HCT116 (cell line): ENCODE data around the gene PRPF18. TPM values are rescaled to one million over a fixed set of nuclear protein-coding genes. Genes with fewer than 3 reads are reported as not detected.

Source experiments
- ATAC-seq: fragments of 200-7000 bp; cut with Tn5 transposase; 2 replicates; pipeline ENCODE4 v1.9.1; 2020; ENCODE audit warnings: mild to moderate bottlenecking, moderate library complexity
- BruUV-seq: library from RNA; stranded (reverse); fragments of 400-500 nt; replicated peaks from 2 replicates; lab custom pipeline; 2021; lab: Mats Ljungman, UMichigan
- CTCF ChIA-PET: fragments of 300-600 bp; sonication (Branson Sonifier 250); formaldehyde crosslinking; loops from one replicate; lab custom pipeline; 2021; ENCODE audit warnings: antibody characterized with exemption; lab: Charles Lee
- POLR2A ChIA-PET: fragments of 300-600, 350-600 bp; sonication (Branson Sonifier 250); formaldehyde crosslinking; loops from one replicate; lab custom pipeline; 2021; ENCODE audit warnings: antibody characterized with exemption; lab: Charles Lee
- RAD21 ChIA-PET, 2 experiments: fragments of 300-600 bp; sonication (Branson Sonifier 250); formaldehyde crosslinking; loops; one replicate each; lab custom pipeline; 2023; ENCODE audit warnings: low total read pairs in 2 of 2; ENCODE audit not compliant: uncharacterized antibody in 2 of 2, unreplicated experiment in 2 of 2, low non-redundant PET in 1 of 2; lab: Charles Lee
- DNase-seq: peaks from one replicate; pipeline ENCODE4 v3.0.0-alpha.2; 2010; ENCODE audit warnings: low read depth, low spot score
- H2AFZ ChIP-seq: fragments of 200-600 bp; shearing (Covaris generic), sonication (generic); 2 replicates; pipeline ENCODE4 v1.6.1; 2017; ENCODE audit warnings: low read depth, mixed run types, mixed read lengths, antibody characterized with exemption, low read length; ENCODE audit not compliant: poor library complexity, severe bottlenecking
- H3K27ac ChIP-seq: 2 replicates; pipeline ENCODE4 v1.5.1; 2012; ENCODE audit warnings: low read depth, low read length
- H3K27me3 ChIP-seq: fragments of 200-600 bp; sonication (generic); 2 replicates; pipeline ENCODE4 v1.6.1; 2016; ENCODE audit warnings: mixed run types, low read length, mixed read lengths; ENCODE audit not compliant: insufficient read depth
- H3K36me3 ChIP-seq, 2 experiments: fragments of 200-500 bp in 1 of 2; fragments of 200-600 bp in 1 of 2; sonication (Bioruptor generic) in 1 of 2; sonication (generic) in 1 of 2; 2 replicates each; pipeline versions ENCODE4 v1.5.1 to v1.6.1; 2014 to 2016; ENCODE audit warnings: low read length in 2 of 2, inconsistent platforms in 1 of 2, mixed read lengths in 1 of 2, mixed run types in 1 of 2; ENCODE audit not compliant: insufficient read depth in 2 of 2, control insufficient read depth in 1 of 2
- H3K4me1 ChIP-seq, 2 experiments: fragments of 200-600 bp in 1 of 2; sonication (generic) in 1 of 2; 2 replicates each; pipeline versions ENCODE4 v1.5.1 to v1.6.1; 2012 to 2017; ENCODE audit warnings: low read length in 2 of 2, inconsistent platforms in 1 of 2, mild to moderate bottlenecking in 1 of 2, mixed read lengths in 1 of 2, mixed run types in 1 of 2, moderate library complexity in 1 of 2; ENCODE audit not compliant: insufficient read depth in 2 of 2, control insufficient read depth in 1 of 2
- H3K4me2 ChIP-seq: fragments of 200-600 bp; sonication (generic); 2 replicates; pipeline ENCODE4 v1.6.1; 2017; ENCODE audit warnings: mixed run types, low read length, mixed read lengths
- H3K4me3 ChIP-seq, 2 experiments: fragments of 200-600 bp in 1 of 2; sonication (generic) in 1 of 2; replicated peaks in 1 of 2; 2 replicates each; pipeline ENCODE4 v1.5.1; 2011 to 2016; ENCODE audit warnings: low read length in 2 of 2, control low read depth in 1 of 2, low read depth in 1 of 2, mild to moderate bottlenecking in 1 of 2, mixed read lengths in 1 of 2, mixed run types in 1 of 2
- H3K79me2 ChIP-seq: fragments of 200-600 bp; sonication (generic); 2 replicates; pipeline ENCODE4 v1.6.1; 2017; ENCODE audit warnings: mild to moderate bottlenecking, mixed run types, low read length, moderate library complexity, mixed read lengths; ENCODE audit not compliant: insufficient read depth
- H3K9ac ChIP-seq: fragments of 200-600 bp; sonication (generic); 2 replicates; pipeline ENCODE4 v1.6.1; 2016; ENCODE audit warnings: low read length, mixed read lengths
- H3K9me2 ChIP-seq: fragments of 200-600 bp; sonication (generic), shearing (Covaris generic); 2 replicates; pipeline ENCODE4 v1.6.1; 2017; ENCODE audit warnings: mixed run types, mild to moderate bottlenecking, moderate library complexity; ENCODE audit not compliant: insufficient read depth
- H3K9me3 ChIP-seq, 2 experiments: fragments of 200-500 bp in 1 of 2; fragments of 200-600 bp in 1 of 2; sonication (Bioruptor generic) in 1 of 2; sonication (generic) in 1 of 2; 2 replicates each; pipeline ENCODE4 v1.6.1; 2014 to 2017; ENCODE audit warnings: low read length in 2 of 2, mixed read lengths in 2 of 2, inconsistent platforms in 1 of 2, low read depth in 1 of 2, mild to moderate bottlenecking in 1 of 2, mixed run types in 1 of 2, moderate library complexity in 1 of 2; ENCODE audit not compliant: control insufficient read depth in 1 of 2, insufficient read depth in 1 of 2
- H4K20me1 ChIP-seq: fragments of 200-600 bp; sonication (generic), shearing (Covaris generic); 2 replicates; pipeline ENCODE4 v1.6.1; 2017; ENCODE audit warnings: mixed run types, mild to moderate bottlenecking, moderate library complexity; ENCODE audit not compliant: insufficient read depth
- ATF3 ChIP-seq: IDR thresholded peaks from 2 replicates; pipeline ENCODE4 v1.6.1; 2012
- CBX3 ChIP-seq: IDR thresholded peaks from 2 replicates; pipeline ENCODE4 v1.6.1; 2012; ENCODE audit warnings: low read depth
- CEBPB ChIP-seq: IDR thresholded peaks from 2 replicates; pipeline ENCODE4 v1.6.1; 2012; ENCODE audit warnings: low read depth
- EGR1 ChIP-seq: IDR thresholded peaks from 2 replicates; pipeline ENCODE4 v1.6.1; 2012; ENCODE audit warnings: low read depth
- ELF1 ChIP-seq: IDR thresholded peaks from 2 replicates; pipeline ENCODE4 v1.6.1; 2012; ENCODE audit warnings: low read depth, borderline replicate concordance
- EZH2 ChIP-seq: fragments of 200-600 bp; sonication (generic); IDR thresholded peaks from 2 replicates; pipeline ENCODE4 v1.6.1; 2017; ENCODE audit warnings: antibody characterized with exemption, mixed run types
- EZH2phosphoT487 ChIP-seq: fragments of 200-600 bp; IDR thresholded peaks from 2 replicates; pipeline ENCODE4 v1.6.1; 2018; ENCODE audit warnings: antibody characterized with exemption, borderline replicate concordance
- FOSL1 ChIP-seq: IDR thresholded peaks from 2 replicates; pipeline ENCODE4 v1.6.1; 2012; ENCODE audit warnings: low read depth
- JUND ChIP-seq: IDR thresholded peaks from 2 replicates; pipeline ENCODE4 v1.6.1; 2012
- MAX ChIP-seq: IDR thresholded peaks from 2 replicates; pipeline ENCODE4 v1.6.1; 2012
- POLR2A ChIP-seq: IDR thresholded peaks from 2 replicates; pipeline ENCODE4 v1.7.0; 2011; ENCODE audit warnings: borderline replicate concordance; ENCODE audit not compliant: insufficient read depth, insufficient read length; ENCODE audit errors: extremely low read depth
- POLR2AphosphoS5 ChIP-seq: IDR thresholded peaks from 2 replicates; pipeline ENCODE4 v1.6.1; 2011; ENCODE audit warnings: mild to moderate bottlenecking, low read depth, low read length, moderate library complexity
- SIN3A ChIP-seq: IDR thresholded peaks from 2 replicates; pipeline ENCODE4 v1.6.1; 2012; ENCODE audit warnings: low read depth
- SP1 ChIP-seq: IDR thresholded peaks from 2 replicates; pipeline ENCODE4 v1.6.1; 2012; ENCODE audit warnings: low read depth
- TCF7L2 ChIP-seq: IDR thresholded peaks from 2 replicates; pipeline ENCODE4 v1.7.0; 2011; ENCODE audit warnings: borderline replicate concordance, inconsistent platforms; ENCODE audit not compliant: insufficient read depth, insufficient read length; ENCODE audit errors: extremely low read depth
- ZBTB33 ChIP-seq: IDR thresholded peaks from 2 replicates; pipeline ENCODE4 v1.6.1; 2011; ENCODE audit warnings: mild to moderate bottlenecking, low read length, moderate library complexity; ENCODE audit not compliant: insufficient replicate concordance; ENCODE audit errors: extremely low read depth
- ZFX ChIP-seq: fragments of 450-650 bp; IDR thresholded peaks from 2 replicates; pipeline ENCODE4 v1.6.1; 2017
- ZNF274 ChIP-seq: fragments of 200-500 bp; sonication (Bioruptor generic); IDR thresholded peaks from 2 replicates; pipeline ENCODE4 v1.6.1; 2014; ENCODE audit warnings: mild to moderate bottlenecking, low read depth, low read length, inconsistent platforms
- intact Hi-C: fragments of 100-400 bp; cut with micrococcal nuclease; formaldehyde crosslinking; loops from 2 replicates; pipeline ENCODE4 v1.10.0; 2022
- total RNA-seq: library from RNA; stranded (reverse); gene quantifications from one replicate; pipeline ENCODE4 v1.2.1, GENCODE V29; 2021; ENCODE audit not compliant: unreplicated experiment
- TF ChIP-seq, protein P1 (sequence below): IDR thresholded peaks from 2 replicates; pipeline ENCODE4 v1.6.1; 2012; ENCODE audit warnings: low read depth

Gene PRPF18
- total RNA-seq, 1 experiment from 2014 or later = 16.2 TPM

GRCh38 chr10:13627459-13628310 is 40.9 kb downstream of the PRPF18 start (continued):
- TF ChIP-seq SP1 = no peak
- TF ChIP-seq ELF1 = no peak
- no peak for TF ChIP-seq ATF3
- no peak for TF ChIP-seq EZH2
- TF ChIP-seq FOSL1 = no peak
- TF ChIP-seq ZBTB33 = no peak
- no peak for TF ChIP-seq CBX3
- TF ChIP-seq, all 23 proteins: peak for 0

DNA sequence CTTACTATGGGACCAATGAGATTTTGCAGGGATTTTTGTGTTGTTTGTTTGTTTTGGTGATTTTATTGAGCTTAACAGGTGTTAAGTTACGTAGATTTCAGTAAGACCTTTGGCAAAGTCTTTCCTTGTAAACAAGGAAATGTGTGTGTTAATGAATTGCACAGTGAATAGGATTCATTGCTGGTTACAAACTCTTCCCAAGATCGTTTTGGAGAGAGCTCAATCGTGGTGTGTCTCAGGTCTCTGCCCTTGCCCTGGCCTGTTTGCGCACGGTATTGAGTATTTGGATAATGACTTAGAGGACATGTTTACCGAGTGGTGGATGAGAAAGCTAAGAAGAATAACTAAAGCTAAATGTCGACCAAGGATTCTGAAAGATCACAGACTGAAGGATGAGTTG is 41.9 kb downstream of the PRPF18 start:
- Histone ChIP-seq H3K4me3 (no peak overlapping the region), H3K79me2 (no peaks in the 10 kb centered on the region), H3K27me3 (no peaks in the 10 kb centered on the region), H2AFZ (no peak overlapping the region), H3K4me2 (no peak overlapping the region), H3K9me2 (no peaks in the 10 kb centered on the region)
- DNase-seq = no peak
- CTCF ChIA-PET = no interaction called here
- BruUV-seq = no TSS peak
- ATAC-seq = no peak
- TF ChIP-seq EGR1 (no peak), ZFX (no peak), CBX3 (no peak), JUND (no peak), FOSL1 (no peak), POLR2A (no peak), SIN3A (no peak), TCF7L2 (no peak), EZH2phosphoT487 (no peak), SP1 (no peak), EZH2 (no peak), ZNF274 (no peak), POLR2AphosphoS5 (no peak), MAX (no peak), CEBPB (no peak), ATF3 (no peak)
- TF ChIP-seq, protein P1, sequence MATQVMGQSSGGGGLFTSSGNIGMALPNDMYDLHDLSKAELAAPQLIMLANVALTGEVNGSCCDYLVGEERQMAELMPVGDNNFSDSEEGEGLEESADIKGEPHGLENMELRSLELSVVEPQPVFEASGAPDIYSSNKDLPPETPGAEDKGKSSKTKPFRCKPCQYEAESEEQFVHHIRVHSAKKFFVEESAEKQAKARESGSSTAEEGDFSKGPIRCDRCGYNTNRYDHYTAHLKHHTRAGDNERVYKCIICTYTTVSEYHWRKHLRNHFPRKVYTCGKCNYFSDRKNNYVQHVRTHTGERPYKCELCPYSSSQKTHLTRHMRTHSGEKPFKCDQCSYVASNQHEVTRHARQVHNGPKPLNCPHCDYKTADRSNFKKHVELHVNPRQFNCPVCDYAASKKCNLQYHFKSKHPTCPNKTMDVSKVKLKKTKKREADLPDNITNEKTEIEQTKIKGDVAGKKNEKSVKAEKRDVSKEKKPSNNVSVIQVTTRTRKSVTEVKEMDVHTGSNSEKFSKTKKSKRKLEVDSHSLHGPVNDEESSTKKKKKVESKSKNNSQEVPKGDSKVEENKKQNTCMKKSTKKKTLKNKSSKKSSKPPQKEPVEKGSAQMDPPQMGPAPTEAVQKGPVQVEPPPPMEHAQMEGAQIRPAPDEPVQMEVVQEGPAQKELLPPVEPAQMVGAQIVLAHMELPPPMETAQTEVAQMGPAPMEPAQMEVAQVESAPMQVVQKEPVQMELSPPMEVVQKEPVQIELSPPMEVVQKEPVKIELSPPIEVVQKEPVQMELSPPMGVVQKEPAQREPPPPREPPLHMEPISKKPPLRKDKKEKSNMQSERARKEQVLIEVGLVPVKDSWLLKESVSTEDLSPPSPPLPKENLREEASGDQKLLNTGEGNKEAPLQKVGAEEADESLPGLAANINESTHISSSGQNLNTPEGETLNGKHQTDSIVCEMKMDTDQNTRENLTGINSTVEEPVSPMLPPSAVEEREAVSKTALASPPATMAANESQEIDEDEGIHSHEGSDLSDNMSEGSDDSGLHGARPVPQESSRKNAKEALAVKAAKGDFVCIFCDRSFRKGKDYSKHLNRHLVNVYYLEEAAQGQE = no peak
- TF ChIP-seq, all 23 proteins: peak for 0
- ChIA-PET POLR2A (no interaction called here), RAD21 (no interaction called here)
- H4K20me1 ChIP-seq = no peaks in the 10 kb centered on the region; the same call in 1 of the 2 replicates
- H3K36me3 ChIP-seq = no peaks in the 10 kb centered on the region
- H3K27ac ChIP-seq = no peak overlapping the region
- no peak overlapping the region for H3K9ac ChIP-seq
- intact Hi-C loops = no loop called here
- H3K4me1 ChIP-seq = no peaks in the 10 kb centered on the region
- H3K9me3 ChIP-seq = no peaks in the 10 kb centered on the region
